Gastrocnemius medialis (tissue), 4 donors: ENCODE results near the gene ODAD4. TPM values are rescaled to one million over a fixed set of nuclear protein-coding genes. Genes with fewer than 3 reads are reported as not detected.

Source experiments
- ATAC-seq, 2 donors: fragments of 150-250 bp; one replicate each; pipeline ENCODE4 v1.9.1; 2016
- DNase-seq, 2 donors: peaks; one replicate each; pipeline ENCODE4 v3.0.0-alpha.2; 2019
- H3K27ac ChIP-seq, 4 donors: fragments of 200-600 bp; sonication (generic); 1 replicate in 1 of 4; 2 replicates in 3 of 4; pipeline ENCODE4 v1.5.1; 2016 to 2018; ENCODE audit warnings: mild to moderate bottlenecking in 2 of 4, moderate library complexity in 1 of 4
- H3K27me3 ChIP-seq, 3 donors: fragments of 200-600 bp; sonication (generic) in 2 of 3; 1 replicate in 1 of 3; 2 replicates in 2 of 3; pipeline versions ENCODE4 v1.5.1 to v1.6.0; 2016 to 2019; ENCODE audit warnings: mild to moderate bottlenecking in 1 of 3, moderate library complexity in 1 of 3
- H3K36me3 ChIP-seq, 2 donors: fragments of 200-600 bp; sonication (generic) in 1 of 2; one replicate each; pipeline ENCODE4 v1.5.1; 2017 to 2018
- H3K4me1 ChIP-seq, 2 donors: fragments of 200-600 bp; sonication (generic) in 1 of 2; one replicate each; pipeline ENCODE4 v1.5.1; 2016 to 2017; ENCODE audit warnings: mild to moderate bottlenecking in 2 of 2
- H3K4me3 ChIP-seq, 4 donors: fragments of 200-600 bp; sonication (generic) in 3 of 4; 1 replicate in 1 of 4; 2 replicates in 3 of 4; pipeline ENCODE4 v1.5.1; 2016 to 2019; ENCODE audit warnings: mild to moderate bottlenecking in 2 of 4
- H3K9me3 ChIP-seq, 3 donors: fragments of 200-600 bp; sonication (generic) in 2 of 3; 1 replicate in 1 of 3; 2 replicates in 2 of 3; pipeline ENCODE4 v1.5.1; 2016 to 2019
- CTCF ChIP-seq, 5 experiments: fragments of 450-650 bp in 3 of 5; fragments of 200-600 bp in 2 of 5; sonication (generic) in 2 of 5; IDR thresholded peaks in 4 of 5; conservative IDR thresholded peaks in 1 of 5; 1 replicate in 4 of 5; 2 replicates in 1 of 5; pipeline ENCODE4 v1.5.1; 2016 to 2019; ENCODE audit warnings: antibody characterized with exemption in 5 of 5, mild to moderate bottlenecking in 3 of 5, moderate library complexity in 3 of 5
- POLR2A ChIP-seq, 2 donors: fragments of 450-650 bp; IDR thresholded peaks; one replicate each; pipeline ENCODE4 v1.6.1; 2017; ENCODE audit warnings: antibody characterized with exemption in 2 of 2, mild to moderate bottlenecking in 2 of 2, moderate library complexity in 2 of 2
- in situ Hi-C, 4 donors: fragments of 200-750 bp; cut with MboI; loops; one replicate each; pipeline versions ENCODE4 v1.15.0 to v1.8.0; 2017; ENCODE audit warnings: low sequenced_read_pairs in 4 of 4
- intact Hi-C: fragments of 100-400 bp; cut with DNase I; formaldehyde crosslinking; loops from one replicate; pipeline ENCODE4 v1.15.1; 2023; ENCODE audit warnings: low total_unique reads
- total RNA-seq, 4 donors: library from RNA; depleted of rRNA; stranded (reverse); fragments of >200 nt; gene quantifications; one replicate each; pipeline versions ENCODE4 v1.1.0 to v1.2.3, GENCODE V29; 2016

Gene ODAD4
- total RNA-seq, 4 donors from 2014 or later, result 0.13 to 1.3 (median 0.20) TPM; not detected in 1

- Histone ChIP-seq H3K9me3 (no peaks in the 10 kb centered on the region), H3K4me1 (peaks cover 14 to 28% of the 10 kb centered on the region in 2 donors), H3K27ac (peak overlapping the region in 3 of 4 donors; percentile 3 to 40 (median 18)), H3K4me3 (no peak overlapping the region), H3K36me3 (peaks cover 0 to 53% of the 10 kb centered on the region in 2 donors), H3K27me3 (no peaks in the 10 kb centered on the region)
- TF ChIP-seq CTCF (IDR thresholded peaks at IDR 0.05 in 4 of 5, conservative IDR thresholded peaks at IDR 0.05 in 1 of 5) (no peak), POLR2A (IDR thresholded peaks at IDR 0.05) (no peak)
- in situ Hi-C loops (no loop called here), intact Hi-C loops (no loop called here)
- no peak for DNase-seq
- ATAC-seq, result peak in 1 of 2 donors; percentile 32
Measured at GRCh38 chr17:42000413-42001133, 70.2 kb downstream of the ODAD4 start.

GRCh38 chr17:42001729-42002128, 71.3 kb downstream of the ODAD4 start:
- Histone ChIP-seq H3K9me3 (no peaks in the 10 kb centered on the region), H3K36me3 (peaks cover 0 to 41% of the 10 kb centered on the region in 2 donors), H3K27me3 (no peaks in the 10 kb centered on the region), H3K4me3 (no peak overlapping the region), H3K4me1 (peaks cover 15 to 29% of the 10 kb centered on the region in 2 donors), H3K27ac (no peak overlapping the region)
- TF ChIP-seq POLR2A (IDR thresholded peaks at IDR 0.05) (no peak), CTCF (IDR thresholded peaks at IDR 0.05 in 4 of 5, conservative IDR thresholded peaks at IDR 0.05 in 1 of 5) (no peak)
- DNase-seq, result no peak
- no peak for ATAC-seq
- in situ Hi-C loops, result no loop called here
- intact Hi-C loops, result no loop called here

- Histone ChIP-seq H3K9me3 (no peaks in the 10 kb centered on the region), H3K27me3 (no peaks in the 10 kb centered on the region), H3K4me1 (peaks cover 20 to 29% of the 10 kb centered on the region in 2 donors), H3K27ac (no peak overlapping the region), H3K36me3 (peaks cover 0 to 36% of the 10 kb centered on the region in 2 donors), H3K4me3 (no peak overlapping the region)
- intact Hi-C loops (no loop called here), in situ Hi-C loops (no loop called here)
- ATAC-seq (no peak), DNase-seq (no peak)
- TF ChIP-seq POLR2A (IDR thresholded peaks at IDR 0.05) (no peak), CTCF (IDR thresholded peaks at IDR 0.05 in 4 of 5, conservative IDR thresholded peaks at IDR 0.05 in 1 of 5) (no peak)
Measured at GRCh38 chr17:42002175-42002791, 71.9 kb downstream of the ODAD4 start.

- TF ChIP-seq POLR2A (IDR thresholded peaks at IDR 0.05) (no peak), CTCF (IDR thresholded peaks at IDR 0.05 in 4 of 5, conservative IDR thresholded peaks at IDR 0.05 in 1 of 5) (no peak)
- intact Hi-C loops (no loop called here), in situ Hi-C loops (no loop called here)
- Histone ChIP-seq H3K27ac (no peak overlapping the region), H3K36me3 (peaks cover 0 to 30% of the 10 kb centered on the region in 2 donors), H3K4me1 (peaks cover 26 to 29% of the 10 kb centered on the region in 2 donors), H3K4me3 (no peak overlapping the region), H3K27me3 (no peaks in the 10 kb centered on the region), H3K9me3 (no peaks in the 10 kb centered on the region)
- DNase-seq, result no peak
- ATAC-seq, result no peak
Measured at GRCh38 chr17:42002792-42003301, 72.4 kb downstream of the ODAD4 start.
